Activated CD8-positive, alpha-beta memory T cell treated with anti-CD3 and anti-CD28 coated beads for 4 hours (primary cell): ENCODE data around the gene CAPN8.

Experiments used
- DNase-seq, 2 donors: peaks; one replicate each; pipeline ENCODE4 v3.0.0-alpha.2; 2020; ENCODE audit warnings: low read depth in 2 of 2

Gene CAPN8

GRCh38 chr1:223654083-223654482 lies 11.4 kb downstream of the CAPN8 start:
- DNase-seq, result no peak

GRCh38 chr1:223653431-223653830 lies 12.1 kb downstream of the CAPN8 start:
- DNase-seq, result no peak

GRCh38 chr1:223653015-223653414 lies 12.5 kb downstream of the CAPN8 start:
- no peak for DNase-seq

GRCh38 chr1:223652436-223652941 lies 13.0 kb downstream of the CAPN8 start:
- no peak for DNase-seq

- DNase-seq, result no peak
Observed at GRCh38 chr1:223651291-223651991, 14.1 kb downstream of the CAPN8 start.

- DNase-seq, result no peak
Observed at GRCh38 chr1:223650465-223650864, 15.0 kb downstream of the CAPN8 start.

GRCh38 chr1:223649222-223649621 lies 16.3 kb downstream of the CAPN8 start:
- DNase-seq, result no peak

- DNase-seq, result no peak
Observed at GRCh38 chr1:223647249-223647648, 18.3 kb downstream of the CAPN8 start.

GRCh38 chr1:223645903-223646302 lies 19.6 kb downstream of the CAPN8 start:
- no peak for DNase-seq

- DNase-seq, result no peak
Observed at GRCh38 chr1:223642237-223642636, 23.3 kb downstream of the CAPN8 start.

- no peak for DNase-seq
Observed at GRCh38 chr1:223641523-223642039, 23.9 kb downstream of the CAPN8 start.

GRCh38 chr1:223639331-223639749 lies 26.2 kb downstream of the CAPN8 start:
- DNase-seq, result no peak

GRCh38 chr1:223635236-223635635 lies 30.3 kb downstream of the CAPN8 start:
- DNase-seq, result no peak

GRCh38 chr1:223634423-223634822 lies 31.1 kb downstream of the CAPN8 start:
- no peak for DNase-seq

- DNase-seq, result no peak
Observed at GRCh38 chr1:223631956-223632355, 33.5 kb downstream of the CAPN8 start.

GRCh38 chr1:223631473-223631872 lies 34.0 kb downstream of the CAPN8 start:
- no peak for DNase-seq

GRCh38 chr1:223629126-223629457 lies 36.4 kb downstream of the CAPN8 start:
- DNase-seq, result no peak

GRCh38 chr1:223628233-223629125 lies 37.0 kb downstream of the CAPN8 start:
- no peak for DNase-seq

- no peak for DNase-seq
Observed at GRCh38 chr1:223622132-223622842, 43.2 kb downstream of the CAPN8 start.

GRCh38 chr1:223621312-223621734 lies 44.2 kb downstream of the CAPN8 start:
- no peak for DNase-seq

- no peak for DNase-seq
Observed at GRCh38 chr1:223620297-223620897, 45.1 kb downstream of the CAPN8 start.

GRCh38 chr1:223618680-223619079 lies 46.8 kb downstream of the CAPN8 start:
- DNase-seq, result no peak
